NK-92 treated with Interleukin-12 subunit alpha and Interleukin-12 subunit beta, amount 100 ng/mL, for 24 hours (cell line): ENCODE data around the gene PAPPA2.

ENCODE experiments used
- DNase-seq: peaks from one replicate; lab custom pipeline; 2025; lab: John Stamatoyannopoulos, UW

The PAPPA2 gene

DNA sequence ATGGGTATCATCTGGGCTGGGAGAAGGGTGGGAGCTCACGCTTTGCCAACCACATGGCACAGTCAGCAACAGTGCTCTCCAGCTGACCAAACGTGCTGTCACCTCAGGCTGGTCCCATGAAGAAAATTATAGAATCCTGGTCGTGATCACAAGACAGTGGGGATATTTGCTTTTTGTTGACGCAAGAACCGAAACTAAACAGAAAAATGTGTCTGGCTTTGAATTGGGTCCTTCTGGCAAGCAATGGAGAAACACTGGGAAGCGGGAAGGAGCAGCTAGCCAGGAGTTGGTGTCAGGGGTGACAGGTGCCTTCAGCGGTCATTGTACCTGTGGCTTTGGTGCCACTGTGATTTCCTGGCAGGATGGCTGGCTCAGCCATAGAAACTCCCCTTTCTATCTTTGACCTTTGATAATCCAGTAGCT, 304.8 kb downstream of the PAPPA2 start:
- DNase-seq = no peak

DNA sequence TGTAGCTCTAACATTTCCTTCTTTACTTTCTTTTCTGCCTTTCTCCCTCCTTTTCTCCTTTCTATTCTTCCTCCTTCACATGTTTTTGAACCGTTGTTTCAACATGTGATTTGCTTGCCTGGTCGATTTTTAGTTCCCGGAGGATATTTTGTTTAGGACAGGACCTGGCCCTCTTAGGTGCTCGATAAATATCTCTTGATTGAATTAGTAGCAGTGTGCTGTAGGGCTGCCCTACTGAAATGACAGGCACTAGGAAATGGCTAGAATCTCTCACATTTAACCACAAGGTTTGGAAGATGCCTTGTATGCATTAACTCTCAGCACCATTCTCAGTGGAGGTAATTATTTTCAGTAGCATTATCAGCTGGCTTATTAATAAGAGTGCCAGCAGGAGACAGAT, 305.6 kb downstream of the PAPPA2 start:
- DNase-seq = no peak

DNA sequence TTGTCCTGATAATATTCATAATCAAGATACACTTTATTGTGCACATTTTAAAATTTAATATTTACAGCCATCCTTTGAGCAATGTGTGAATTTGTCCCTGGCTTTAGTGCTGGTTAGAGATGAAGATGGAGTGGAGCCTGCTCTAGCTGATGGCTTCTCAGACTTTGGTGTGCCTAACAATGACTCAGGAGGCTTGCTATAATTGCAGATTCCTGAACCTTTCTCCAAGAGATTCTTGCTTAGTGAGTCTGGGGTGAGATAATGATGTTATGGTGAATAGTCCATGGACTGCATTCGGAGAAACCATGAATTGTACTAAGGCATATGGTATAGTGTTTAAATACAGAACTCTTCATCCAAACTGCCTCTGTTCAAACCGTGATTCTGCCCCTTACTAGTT, 307.1 kb downstream of the PAPPA2 start:
- no peak for DNase-seq

DNA sequence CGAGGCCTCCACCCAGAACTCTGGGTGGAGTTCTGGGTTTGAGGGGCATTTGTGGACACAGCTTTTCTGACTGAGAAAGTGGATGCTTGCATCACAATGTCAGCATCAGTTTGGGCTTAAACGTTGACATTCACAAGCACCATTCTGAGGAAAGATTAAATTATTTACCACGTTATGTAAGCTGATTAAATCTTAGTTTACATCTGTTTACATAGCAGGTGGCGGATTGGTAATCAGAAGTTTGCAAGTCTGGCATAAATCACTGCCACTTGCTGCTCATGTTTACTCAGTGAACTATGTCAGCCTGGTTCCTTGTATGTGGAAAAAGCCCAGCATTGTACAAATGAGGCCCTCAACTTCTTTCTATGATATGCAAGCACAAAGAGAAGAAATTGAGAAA, 310.1 kb downstream of the PAPPA2 start:
- DNase-seq = no peak

DNA sequence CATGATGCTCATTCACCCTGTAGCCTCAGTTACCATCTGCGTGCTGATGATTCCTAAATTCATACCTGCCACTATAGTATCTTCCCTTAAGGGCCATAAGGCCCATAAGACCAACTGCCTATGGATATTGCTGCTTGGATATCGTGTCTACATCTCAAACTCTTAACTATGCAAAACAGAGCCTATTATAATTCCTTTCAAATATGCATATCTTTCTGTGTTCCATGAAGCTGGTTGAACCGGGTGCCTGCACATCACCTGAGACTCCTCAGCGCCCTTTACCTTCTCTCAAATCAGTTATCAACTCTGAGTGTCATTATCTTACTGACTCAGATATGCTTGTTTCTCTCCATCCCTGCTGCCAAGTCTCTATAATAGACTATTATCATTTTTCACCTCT, 311.2 kb downstream of the PAPPA2 start:
- no peak for DNase-seq

DNA sequence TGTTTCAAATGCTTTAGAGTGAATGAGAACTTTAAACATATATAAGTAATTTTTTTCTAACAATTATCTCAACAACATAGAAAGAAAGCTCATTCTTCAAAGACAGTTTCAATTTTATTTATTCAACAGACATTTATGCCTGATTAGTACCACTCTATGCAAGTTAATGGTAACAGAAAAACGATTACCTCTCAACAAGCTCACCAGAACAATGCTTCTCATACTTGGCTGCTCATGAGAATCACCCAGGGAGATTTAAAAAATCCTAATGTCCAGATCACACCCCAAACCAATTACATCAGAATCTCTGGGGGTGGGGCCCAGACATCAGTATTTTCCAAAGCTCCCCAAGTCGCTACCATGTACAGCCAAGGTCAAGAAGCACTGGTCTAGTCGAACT, 312.4 kb downstream of the PAPPA2 start:
- DNase-seq = no peak

DNA sequence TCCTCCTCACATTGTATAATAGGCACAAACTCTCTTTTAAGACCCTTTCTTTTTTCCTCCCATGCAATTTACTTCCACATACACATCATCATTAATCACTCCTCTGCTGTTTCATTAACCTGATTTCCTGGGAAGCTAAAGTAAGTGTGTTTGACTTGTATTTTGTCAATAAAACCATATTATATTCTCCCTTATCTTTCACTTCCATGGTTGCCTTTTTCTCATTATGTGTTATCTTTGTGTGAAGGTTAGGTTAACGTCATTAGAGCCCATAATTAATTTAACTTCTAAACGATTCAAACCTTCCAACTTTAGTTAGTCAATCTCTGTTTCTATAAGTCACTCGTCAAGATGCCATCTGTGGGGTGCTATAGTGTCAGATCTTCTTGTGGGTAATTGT, 313.0 kb downstream of the PAPPA2 start:
- no peak for DNase-seq

DNA sequence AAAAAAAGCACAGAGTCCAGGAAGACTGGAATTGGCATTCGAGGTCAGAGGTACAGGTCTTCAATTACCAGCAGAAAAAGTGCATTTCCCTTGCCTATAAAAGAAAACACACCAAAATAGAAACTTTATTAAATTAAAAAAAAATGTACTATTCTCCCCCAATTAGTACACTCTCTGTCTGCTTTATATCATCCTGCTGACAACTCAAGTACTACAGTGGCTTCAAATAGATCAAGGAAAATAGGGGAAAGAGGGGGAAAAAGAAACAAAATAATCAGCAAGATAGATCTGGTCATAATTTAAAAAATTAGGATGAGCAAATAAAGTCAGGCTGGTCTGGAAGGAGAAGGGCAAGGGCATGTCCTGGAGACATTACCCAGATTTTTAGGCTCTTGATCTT, 315.1 kb downstream of the PAPPA2 start:
- no peak for DNase-seq

DNA sequence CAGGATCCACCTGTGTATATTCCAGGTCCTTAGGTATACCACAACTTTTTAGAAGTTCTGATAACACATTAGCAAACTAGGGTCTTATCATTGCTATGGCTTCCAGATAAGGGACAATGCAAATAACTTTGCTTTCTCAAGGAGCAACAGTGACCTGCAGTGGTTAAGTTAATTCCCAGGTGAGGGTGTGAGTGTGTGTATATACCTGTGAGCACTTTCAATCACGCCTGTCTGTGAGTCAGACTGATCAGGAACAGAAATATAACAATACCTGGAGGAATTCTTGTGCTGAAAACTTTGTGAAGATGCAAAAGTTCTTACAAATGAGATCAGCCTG, 317.0 kb downstream of the PAPPA2 start:
- no peak for DNase-seq

DNA sequence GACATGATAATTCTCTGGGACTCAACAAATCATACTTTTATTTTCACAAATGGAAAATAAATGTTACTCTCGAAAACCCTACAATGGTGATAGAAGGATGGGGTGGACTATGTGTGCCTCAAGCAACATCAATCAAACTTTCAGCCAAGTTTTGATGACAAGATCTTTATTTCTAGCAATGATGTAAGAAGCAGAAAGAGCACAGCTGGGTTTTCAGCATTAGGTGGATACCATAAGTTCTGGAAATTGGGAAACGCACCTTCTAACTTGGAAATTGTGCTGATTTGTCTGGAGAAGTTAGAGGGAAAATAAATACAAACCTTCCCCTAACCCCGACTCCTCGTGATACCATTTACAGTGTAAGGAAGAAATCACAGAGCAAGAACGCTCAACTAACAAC, 320.3 kb downstream of the PAPPA2 start:
- DNase-seq = no peak

DNA sequence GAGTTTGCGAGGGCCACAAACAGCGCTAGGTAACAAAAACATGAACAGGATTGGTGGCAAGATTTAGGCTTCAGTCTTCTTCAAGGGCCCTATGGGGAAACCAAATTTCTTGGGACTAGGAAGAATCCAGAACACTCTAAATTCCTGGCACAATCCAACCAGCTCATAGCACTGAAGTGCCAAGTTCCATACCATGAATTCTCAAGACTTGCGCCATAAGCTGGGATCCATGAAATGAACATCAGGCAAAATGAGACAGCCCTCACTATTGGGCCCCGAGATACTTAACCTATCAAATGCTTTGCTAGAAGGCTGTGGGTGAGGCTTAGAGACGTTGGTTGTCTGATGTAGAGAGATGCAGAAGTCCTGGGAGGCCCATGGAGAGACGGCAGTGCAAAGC, 322.1 kb downstream of the PAPPA2 start:
- no peak for DNase-seq

DNA sequence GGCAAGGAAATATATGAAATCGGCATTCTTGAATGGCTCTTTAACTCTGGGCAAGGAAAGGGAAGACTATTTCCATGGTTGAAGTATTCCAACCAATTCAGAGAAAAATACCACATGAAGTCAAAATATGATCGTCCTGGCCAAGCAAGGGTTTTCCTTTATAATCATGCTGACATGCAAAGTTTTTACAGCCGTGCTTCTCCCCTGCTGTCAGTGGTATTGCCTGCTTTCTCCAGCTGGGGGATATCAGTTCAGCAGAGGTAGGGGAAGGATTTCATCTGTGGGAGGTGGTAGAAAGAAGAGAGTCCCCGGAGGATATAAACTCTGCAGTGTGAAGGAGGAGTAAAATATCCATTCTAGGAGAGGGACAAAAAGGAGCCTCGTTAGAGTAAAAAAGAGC, 322.8 kb downstream of the PAPPA2 start:
- no peak for DNase-seq

DNA sequence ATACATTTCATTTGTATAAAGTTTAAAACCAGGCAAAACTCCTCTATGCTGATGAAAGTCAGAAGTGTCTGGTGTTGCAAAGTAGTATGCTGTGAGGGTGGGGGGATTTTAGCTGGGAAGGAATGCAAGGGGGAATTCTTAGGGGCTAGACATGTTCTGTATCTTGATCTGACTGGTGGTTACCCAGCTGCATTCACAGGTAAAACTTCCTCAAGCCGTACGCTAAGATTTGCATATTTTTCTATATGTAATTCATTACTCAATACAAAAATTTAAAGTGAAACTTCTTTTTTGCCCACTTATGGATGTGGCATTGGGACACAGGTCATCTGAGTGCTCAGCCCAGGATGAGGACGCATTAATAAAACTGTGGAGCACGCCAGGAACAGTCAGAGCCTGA, 323.3 kb downstream of the PAPPA2 start:
- DNase-seq = no peak

DNA sequence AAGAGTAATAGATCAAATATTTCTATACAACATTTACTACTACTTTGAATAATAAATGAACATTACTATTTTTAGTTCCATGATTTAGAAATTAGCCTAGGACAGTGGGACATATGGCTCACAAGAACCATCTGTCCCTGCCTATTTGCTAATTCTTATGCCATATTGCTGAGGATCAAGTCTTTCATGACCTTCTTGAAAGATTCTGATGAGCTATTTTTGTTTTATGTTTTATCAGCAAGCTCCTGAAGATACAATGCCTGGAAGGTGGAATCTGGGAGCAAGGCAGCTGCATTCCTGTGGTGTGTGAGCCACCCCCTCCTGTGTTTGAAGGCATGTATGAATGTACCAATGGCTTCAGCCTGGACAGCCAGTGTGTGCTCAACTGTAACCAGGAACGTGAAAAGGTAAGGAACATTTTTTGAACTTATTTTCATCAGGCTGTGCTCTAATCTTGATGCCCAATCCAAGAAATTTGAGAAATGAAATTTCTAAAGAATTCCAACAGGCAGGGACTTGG, 326.7 kb downstream of the PAPPA2 start:
- no peak for DNase-seq

DNA sequence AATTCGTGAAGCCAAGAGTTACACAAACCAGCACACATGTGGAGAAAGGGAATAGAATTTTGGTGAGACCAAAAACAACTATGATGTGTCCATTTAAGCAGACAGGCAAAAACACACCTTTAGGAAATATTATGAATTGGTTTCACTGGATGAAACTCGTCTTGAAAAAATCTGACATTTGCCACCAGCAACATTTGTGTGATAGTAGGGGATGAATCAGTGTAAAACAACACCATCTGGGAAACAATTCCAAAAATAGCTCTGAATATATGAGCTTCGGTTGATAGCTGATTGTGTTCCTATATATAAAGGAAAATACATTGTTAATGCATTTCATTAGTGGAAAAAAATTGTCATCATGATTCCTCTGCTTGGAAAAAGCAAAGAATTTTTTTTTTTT, 327.8 kb downstream of the PAPPA2 start:
- no peak for DNase-seq

DNA sequence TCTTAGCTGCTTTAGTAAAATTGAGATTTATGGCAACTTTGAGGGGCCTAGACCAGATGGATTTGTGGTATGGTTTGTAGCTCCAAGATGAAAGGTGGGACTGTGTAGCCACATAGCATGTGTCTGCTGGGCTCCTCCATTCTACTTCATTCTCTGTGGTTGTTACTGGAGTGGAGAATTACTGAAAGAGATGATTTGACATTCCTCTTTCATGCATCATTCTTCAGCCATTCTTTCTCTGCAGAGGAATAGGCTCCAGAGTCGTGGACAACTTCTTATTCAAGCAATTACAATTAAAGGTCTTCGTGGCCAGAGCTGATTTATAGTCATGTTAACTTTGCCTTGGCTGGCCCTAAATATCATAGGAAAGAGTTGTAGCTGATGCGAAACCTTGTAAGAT, 328.9 kb downstream of the PAPPA2 start:
- DNase-seq = no peak

DNA sequence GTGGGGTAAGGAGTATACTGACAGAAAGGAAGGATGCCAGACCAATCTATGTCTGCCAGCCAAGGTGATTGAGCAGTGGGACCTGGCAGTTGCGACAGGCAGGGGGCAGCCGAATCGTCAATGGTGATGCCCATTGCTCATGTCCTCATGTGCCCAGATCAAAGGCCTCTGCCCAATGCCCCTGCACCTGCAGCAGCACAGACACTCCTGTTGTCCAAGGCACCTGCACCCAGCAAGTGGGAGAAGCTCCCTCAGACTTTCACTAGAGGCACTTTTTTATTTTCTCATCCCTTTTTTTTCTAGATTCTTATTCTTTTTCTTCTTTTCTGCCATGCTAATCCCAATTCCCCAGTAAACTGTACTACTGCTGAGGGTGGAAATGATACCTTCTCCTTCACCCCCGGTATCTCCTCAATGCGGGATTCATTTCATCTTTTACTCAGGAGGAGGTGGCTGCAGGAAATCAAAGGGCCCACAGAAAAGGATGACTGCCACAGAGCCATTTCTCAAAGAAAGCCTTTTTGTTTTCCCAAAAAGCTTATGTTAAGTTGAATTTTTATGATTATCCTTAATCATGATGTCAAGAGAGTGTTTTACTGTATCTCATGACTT, 332.0 kb downstream of the PAPPA2 start:
- no peak for DNase-seq

DNA sequence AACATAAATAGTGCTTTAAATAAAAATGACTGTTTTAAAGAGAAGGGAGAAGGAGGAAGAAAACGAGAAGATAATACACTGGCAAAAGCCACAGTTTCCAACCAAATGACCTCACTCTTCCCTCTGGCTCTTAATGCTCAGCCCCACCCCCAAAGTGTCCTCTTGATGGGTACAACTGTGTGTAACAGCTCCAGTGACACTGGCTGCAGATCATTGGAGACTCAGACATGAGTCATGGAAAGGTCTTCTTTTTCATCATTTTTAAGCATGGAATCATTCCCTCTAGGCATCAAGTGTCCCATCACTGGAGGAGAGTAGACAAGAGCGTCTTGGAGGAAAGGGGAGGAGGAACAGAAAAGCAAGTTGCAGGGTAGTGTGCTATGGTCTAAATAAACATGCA, 333.0 kb downstream of the PAPPA2 start:
- DNase-seq = no peak

DNA sequence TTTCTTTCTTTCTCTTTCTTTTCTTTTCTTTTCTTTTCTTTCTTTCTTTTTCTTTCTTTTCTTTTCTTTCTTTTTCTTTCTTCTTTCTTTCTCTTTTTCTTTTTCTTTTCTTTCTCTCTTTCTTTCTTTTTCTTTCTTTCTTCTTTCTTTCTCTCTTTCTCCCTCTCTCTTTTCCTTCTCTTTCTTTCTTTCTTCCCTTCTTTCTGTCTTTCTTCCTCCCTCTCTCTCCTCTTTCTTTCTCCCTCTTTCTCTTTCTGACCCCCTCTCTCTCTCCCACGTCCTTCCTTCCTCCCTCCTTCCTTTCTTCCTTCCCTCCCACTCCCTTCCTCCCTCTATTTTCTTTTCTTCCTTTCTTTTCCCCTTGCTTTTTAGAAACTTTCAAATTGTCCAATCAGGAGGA, 333.6 kb downstream of the PAPPA2 start:
- no peak for DNase-seq

DNA sequence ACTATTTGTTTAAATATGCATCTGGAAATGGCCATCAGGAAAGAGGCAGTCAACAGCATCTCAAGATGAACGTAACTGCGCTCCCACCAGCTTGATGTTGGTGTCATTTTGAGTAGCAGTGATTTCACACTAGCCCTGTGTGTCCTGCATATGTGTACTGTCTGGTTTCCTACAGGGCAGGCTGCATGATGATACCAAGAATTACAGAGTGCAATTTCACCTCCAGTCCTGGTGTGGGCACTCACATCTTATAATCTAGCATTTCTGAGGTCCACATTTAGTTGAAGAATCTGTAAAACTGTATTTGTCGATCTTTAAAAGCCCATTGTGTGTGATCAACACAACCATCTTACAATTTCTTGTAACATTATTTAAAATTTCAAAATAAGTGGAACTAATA, 336.4 kb downstream of the PAPPA2 start:
- no peak for DNase-seq

DNA sequence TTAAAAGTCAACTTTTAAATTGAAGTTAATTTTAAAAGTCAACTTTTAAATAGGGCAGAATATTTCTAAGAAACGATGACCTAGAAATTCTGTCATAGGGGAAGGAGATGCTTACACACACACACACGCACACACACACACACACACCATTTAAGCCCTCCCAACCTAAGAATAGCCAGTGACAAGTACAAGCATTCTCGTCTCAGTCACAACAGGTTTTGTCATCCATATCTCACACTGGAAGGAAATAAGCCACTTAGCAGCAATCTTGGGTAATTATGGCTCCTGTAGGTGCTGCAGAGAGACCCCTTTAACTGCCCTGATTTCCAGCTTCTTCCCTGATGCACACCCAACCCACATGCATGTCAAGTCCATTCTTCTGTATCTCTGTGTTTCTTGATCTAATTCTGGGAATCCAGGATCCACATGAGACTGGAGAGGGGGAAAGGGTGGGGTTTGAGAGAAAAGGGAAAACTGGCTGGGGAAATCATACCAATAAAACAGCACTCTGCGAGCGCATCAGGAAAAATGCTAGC, 338.1 kb downstream of the PAPPA2 start:
- DNase-seq = no peak

DNA sequence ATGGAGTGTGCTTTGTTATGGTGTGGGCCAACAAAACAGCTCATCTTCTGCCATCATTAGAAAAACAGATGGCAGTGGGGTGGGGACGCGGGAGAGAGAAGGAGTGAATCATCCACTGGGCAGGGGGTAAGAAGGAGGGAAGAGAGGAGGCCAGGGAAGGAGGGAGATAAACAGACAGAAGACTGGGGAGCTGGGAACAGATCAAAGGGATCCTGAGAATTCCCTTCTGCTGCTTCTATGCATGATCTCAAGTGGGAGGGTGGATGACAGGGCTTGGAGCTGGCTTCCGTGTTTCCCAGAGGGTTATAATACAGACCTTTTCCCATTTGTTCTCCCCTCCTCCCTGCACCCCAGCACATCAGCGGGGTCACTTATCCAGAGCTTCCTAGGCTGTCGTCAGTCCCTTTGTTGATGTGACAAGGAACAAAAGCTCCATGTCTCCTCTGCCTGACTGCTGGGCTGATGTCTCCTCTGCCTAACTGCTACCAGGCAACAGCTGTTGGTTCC, 338.6 kb downstream of the PAPPA2 start:
- no peak for DNase-seq

DNA sequence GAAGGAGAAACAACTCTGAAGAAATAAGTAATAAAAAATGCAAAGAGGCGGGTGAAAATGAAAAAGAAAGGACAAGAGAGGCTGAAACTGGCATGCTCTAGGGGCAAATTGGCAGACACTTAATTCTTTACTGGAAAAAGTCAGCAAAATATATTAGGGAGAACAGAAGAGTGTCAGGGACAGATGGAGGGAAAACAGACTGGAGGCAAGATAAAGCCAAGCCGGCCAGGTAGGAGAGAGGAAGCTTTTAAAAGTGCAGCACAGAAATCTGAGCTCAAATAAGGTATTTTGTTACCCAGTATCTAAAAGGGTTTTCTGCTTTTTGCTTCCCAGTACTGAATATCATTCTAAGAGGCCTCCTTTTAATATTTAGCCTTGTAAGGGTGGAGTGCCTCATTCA, 339.3 kb downstream of the PAPPA2 start:
- no peak for DNase-seq

DNA sequence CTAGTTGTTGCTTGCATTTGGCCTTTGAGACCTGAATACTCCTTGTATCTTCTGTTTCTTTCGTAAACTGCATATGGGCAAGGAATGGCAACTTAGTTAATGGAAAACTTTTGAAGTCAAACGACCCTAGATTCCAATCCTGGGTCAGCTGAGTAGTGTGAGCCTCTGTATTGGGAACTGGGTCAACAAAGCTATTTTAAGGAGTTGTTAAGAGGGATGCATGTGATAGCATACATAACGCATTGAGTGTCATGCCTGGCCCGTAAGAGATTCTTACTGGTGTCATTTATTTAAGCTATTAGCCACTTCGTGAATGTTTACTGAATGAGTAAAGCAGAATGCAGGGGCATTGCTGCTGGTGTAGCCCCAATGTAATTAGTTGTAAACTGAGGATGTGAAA, 340.1 kb downstream of the PAPPA2 start:
- DNase-seq = no peak
